Choroid plexus epithelial cell (primary cell): ENCODE data around the gene OVOL1.

Source experiments
- DNase-seq: peaks from one replicate; pipeline ENCODE4 v3.0.0-alpha.2; 2010; ENCODE audit warnings: low read depth
- H3K4me3 ChIP-seq: 2 replicates; pipeline ENCODE4 v1.5.1; 2011; ENCODE audit warnings: low read depth, mild to moderate bottlenecking, control low read depth, low read length, moderate library complexity
- CTCF ChIP-seq: conservative IDR thresholded peaks from 2 replicates; pipeline ENCODE4 v1.5.1; 2011; ENCODE audit warnings: low read depth, mild to moderate bottlenecking, control low read depth, inconsistent platforms, low read length, moderate library complexity

The OVOL1 gene

GRCh38 chr11:65810046-65810868, 23.4 kb downstream of the OVOL1 start:
- TF ChIP-seq CTCF, result no peak
- H3K4me3 ChIP-seq, result no peak overlapping the region
- no peak for DNase-seq

DNA sequence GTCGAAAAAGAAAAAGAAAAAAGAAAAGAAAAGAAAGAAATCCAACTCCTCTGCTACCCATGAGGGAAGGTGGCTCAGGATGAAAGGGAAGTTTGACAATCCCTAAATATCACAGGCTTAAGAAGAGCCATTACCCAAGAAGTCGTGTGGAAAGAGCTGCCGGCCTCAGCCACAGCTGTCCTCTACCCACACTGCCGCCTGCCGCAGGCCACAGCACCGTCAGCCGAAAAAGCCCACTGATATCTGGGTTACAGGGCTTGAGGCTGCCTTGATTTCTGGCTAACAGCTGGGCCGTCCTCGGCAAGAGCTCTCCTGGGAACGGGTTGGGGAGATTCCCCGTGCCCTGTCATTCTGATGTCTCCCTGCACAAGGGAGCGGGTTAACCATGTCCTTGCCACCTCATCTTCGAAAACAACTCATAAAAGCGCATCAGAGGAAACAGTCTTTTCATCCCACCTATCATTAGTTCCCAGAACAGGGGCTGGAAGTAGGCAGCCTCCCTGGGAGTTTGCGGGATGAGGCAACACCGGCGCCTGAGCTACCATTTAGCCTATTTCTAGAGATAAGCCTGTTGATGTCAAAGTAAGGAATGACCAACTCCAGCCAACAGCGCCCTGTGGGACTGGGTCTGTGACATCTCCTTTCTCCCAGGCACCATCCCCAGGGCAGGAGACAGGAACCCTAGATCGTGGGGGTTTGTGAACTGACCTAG, 25.1 kb downstream of the OVOL1 start:
- no peak for DNase-seq
- TF ChIP-seq CTCF, result no peak
- no peak overlapping the region for H3K4me3 ChIP-seq

DNA sequence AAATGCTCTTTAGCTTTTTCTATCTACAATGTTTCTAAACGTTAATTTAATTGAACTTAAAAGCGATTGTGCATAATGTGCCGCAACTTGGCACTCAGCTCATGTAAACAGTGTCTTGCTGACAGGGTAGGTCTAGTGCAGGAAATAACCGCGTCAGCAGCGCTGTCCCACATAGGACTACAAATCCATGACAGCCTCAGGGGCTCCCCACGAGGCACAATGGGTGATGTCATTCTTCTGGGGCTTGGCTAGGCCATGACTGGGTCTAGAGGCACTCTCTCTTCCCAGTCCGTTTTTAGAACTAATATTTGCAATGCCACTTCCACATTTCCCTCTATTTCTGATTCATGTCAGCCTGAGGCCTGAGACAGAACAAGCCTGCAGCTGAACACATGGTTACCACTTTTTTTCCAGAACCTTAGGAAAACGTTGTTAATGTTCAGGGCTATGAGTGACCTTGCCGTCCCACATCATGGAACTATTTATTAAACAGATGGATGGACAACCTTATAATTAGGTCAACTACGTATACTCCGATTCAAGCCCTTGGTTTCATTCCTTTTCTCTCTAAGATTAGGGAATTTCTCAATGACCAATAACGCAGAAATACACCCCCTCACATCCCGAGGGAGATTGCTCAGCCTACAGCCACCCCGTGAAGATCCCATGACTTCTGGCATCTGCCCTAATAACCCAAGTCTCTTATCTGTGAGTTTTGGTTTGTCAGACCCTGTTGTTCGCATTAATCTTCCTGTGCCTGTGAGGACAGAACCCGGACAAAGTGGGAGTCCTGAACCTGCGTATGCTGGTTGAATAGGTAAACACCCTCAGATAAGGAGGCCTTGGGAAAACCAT, 27.5 kb downstream of the OVOL1 start:
- TF ChIP-seq CTCF, result no peak
- no peak overlapping the region for H3K4me3 ChIP-seq
- peak; percentile 22 for DNase-seq

GRCh38 chr11:65814986-65815565, 28.2 kb downstream of the OVOL1 start:
- TF ChIP-seq CTCF, result no peak
- DNase-seq, result no peak
- H3K4me3 ChIP-seq, result no peak overlapping the region

- no peak overlapping the region for H3K4me3 ChIP-seq
- TF ChIP-seq CTCF, result no peak
These were observed 29.8 kb downstream of the OVOL1 start for GRCh38 chr11:65816696-65817095.

GRCh38 chr11:65817312-65817834, 30.5 kb downstream of the OVOL1 start:
- no peak for DNase-seq
- TF ChIP-seq CTCF, result no peak
- H3K4me3 ChIP-seq, result peak overlapping the region; percentile 81

More at GRCh38 chr11:65816696-65817095, 29.8 kb downstream of the OVOL1 start:
- DNase-seq, result no peak
